Measurements from ENCODE around the gene SYTL3.
A peak's percentile ranks its signal among the peaks of the same experiment; 100 is the strongest.

Gene SYTL3

GRCh38 chr6:158764183-158764849, 114.5 kb downstream of the SYTL3 start:
- DNase-seq: no peak

DNA sequence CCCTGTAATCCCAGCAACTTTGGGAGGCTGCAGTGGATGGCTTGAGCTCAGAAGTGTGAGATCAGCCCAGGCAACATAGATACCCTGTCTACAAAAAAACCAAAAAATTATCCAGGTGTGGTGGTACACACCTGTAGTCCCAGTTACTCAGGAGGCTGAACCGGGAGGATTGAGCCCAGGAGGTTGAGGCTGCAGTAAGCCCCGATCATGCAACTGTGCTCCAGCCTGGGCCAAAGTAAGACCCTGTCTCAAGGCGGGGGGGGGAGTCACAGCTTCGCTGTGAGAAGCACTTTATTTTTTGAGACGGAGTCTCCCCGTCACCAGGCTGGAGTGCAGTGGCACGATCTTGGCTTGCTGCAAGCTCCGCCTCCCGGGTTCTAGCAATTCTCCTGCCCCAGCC, 115.1 kb downstream of the SYTL3 start:
- DNase-seq: no peak

DNA sequence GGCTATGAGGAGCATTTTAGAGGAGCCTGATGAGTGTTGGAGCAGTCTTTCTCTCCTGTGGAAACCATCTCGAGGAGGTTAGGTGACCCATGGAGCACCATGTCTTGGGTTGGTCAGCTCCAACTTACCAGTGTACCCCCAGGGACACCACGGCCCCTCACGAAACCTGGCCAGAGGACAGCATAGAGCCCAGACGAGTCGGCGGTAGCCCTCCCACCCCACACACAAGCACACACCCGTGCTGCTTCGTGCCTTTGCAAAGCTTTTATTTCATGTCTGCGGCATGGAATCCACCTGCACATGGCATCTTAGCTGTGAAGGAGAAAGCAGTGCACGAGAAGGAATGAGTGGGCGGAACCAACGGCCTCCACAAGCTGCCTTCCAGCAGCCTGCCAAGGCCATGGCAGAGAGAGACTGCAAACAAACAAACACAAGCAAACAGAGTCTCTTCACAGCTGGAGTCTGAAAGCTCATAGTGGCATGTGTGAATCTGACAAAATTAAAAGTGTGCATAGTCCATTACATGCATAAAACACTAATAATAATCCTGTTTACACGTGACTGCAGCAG, 115.7 kb downstream of the SYTL3 start:
- no peak for DNase-seq

GRCh38 chr6:158766621-158767455, 117.0 kb downstream of the SYTL3 start:
- no peak for DNase-seq

- DNase-seq: no peak
These were observed 117.9 kb downstream of the SYTL3 start for GRCh38 chr6:158767709-158768108.

- DNase-seq: no peak
These were observed 118.6 kb downstream of the SYTL3 start for GRCh38 chr6:158768436-158768835.

- DNase-seq: no peak
These were observed 119.4 kb downstream of the SYTL3 start for GRCh38 chr6:158769234-158769770.

GRCh38 chr6:158769771-158770432, 120.0 kb downstream of the SYTL3 start:
- DNase-seq: no peak

DNA sequence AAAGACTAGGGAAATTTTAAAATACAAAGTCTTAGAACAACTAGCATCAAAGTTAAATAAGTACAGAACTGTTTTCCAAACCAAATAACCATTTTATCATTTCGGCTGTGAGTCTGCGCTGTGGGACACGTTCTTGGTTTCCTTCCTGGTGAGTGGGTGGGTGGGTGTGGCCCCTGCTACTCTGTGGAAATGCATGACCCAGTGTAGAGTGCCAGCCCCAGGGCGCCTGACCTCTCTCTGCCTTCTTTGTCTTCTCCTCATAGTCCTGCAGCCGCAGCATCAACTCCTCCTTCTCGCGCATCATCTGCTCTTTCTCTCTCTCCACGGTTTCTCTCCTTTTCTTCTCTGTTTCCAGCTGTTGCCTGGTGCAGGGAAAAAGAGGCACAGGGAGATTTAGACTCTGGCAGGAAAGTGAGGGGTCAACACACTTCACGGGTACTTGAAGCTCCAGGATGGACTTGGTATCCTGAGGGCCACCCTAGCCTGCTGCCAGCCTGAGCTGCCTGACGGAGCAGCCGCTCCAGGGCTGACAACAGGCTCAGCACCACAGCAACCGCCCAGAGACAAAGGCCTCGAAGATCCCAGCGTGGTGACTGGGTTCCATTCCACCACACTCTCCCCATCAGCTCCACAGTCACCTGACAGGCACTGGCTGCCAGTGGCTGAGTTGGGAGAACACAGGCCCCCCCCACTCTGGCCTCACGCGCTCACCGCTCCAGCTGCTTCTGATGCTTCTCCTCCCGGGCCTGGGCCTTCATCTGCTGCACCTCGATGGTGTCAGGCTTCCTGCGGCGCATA, 120.9 kb downstream of the SYTL3 start:
- no peak for DNase-seq

DNA sequence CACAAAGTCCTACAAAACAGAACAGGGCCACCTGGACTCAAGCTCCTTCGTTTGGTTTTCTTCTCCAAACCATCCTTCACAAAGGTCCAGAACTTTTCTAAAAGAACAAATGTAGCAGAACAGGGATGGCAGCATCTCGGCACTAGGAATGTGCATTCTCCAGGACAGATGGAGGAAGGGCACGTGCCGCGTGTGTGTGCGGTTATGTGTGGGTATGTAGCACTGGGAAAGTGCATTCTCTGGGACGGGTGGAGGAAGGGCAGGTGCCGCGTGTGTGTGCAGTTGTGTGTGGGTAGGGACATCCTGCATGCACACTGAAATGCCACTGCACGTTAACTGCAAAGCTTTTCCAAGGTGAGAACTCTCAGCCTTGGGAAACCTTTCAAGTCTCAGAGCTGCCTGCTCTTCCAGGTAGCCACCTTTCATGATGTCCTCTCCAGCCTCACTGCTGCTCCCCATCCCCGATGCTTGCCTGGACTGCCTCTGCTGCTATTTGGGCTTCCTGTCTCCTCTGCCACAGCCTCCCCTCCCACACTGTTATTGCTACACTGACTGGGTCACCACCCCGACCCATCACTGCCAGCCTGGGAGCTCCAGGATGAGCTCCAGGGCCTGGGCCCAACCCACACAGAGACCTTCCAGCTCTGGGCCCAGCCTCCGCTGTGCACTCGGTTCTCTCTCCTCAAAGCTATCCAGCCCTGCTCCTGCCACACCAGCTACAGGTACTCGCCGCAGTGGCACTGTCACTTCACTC, 121.7 kb downstream of the SYTL3 start:
- DNase-seq: no peak

DNA sequence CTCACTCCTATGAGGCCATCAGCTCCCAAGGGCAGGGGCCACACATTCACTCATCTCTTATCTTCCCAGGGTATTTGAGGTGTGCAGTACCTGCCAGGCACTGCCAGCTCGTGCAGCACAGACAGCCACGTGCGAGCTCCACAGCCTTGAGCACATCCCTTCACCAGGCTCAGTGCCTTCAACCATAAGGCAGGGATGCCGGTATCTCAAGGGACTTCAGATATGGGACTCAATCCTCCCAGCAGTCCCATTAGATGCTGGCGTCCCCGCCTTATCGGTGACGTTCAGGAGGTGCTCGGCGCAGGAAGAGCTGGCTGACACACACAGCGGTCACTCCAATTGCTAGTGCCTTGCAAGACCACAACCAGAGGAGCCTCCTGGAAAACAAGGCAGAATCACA, 122.3 kb downstream of the SYTL3 start:
- DNase-seq: no peak

DNA sequence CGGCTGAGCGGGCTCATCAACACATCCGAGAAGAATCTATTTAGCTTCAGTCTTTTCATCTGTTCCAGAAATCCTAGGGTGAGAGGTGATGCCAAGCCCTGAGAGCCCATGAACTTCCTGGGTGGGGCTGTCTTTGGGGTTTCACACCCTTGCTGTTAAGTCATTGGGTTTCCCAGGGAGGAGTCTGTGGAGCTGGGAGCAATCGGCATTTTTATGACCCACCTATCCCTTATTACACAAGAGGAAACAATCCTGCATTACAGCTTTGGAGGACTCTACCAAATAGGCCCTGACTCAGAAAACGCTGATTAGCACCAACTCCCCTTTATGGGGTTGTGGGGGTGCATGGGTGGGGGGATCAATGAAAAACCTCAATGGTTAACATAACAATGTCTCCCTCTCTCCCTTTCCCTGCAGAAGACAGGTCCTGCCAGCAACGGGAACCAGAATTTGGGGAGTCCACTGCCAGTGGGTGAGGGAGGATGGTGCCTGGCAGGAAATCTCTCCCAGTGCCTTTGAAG, 123.1 kb downstream of the SYTL3 start:
- DNase-seq: peak; percentile 63

DNA sequence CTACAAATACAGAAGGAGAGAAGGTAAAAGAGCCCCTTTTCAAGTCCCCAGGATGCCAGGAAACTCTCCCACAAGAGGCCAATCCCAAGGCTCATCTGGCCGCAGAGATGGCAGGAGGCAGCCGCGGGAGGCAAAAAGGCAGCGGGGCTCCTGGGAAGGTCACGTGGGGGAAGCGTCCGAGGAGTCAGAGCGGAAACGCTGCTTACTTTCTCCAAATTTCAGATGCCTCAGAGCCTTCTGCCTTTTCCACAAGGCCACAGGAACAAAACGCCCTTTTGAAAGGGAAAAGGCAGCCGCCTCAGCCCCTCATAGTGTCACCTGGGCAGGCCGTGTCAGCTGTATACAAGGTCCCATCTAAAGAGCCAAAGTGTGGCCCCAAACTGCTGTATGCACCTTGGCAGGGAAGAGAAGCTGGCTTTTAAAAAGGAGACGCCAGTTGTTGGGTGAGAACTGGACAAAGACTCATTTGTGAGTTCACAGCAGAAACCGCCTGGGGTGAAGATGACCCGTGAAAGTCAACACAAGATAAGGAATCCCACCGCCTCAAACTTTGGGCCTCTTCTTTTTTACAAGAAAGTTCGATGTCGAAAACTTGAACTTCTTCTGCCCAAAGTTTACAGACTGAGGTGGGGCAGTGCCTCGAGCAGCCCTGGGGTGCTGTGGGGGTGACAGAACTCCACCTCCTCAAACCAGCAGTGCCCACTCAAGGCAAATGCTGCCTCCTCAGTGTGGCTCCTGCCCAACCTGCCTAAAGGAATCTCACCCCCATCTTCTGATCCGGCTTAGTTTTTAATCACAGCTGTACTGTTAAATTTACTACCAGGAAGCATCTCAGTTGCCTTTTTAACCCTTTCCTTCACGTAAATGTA, 124.0 kb downstream of the SYTL3 start:
- no peak for DNase-seq

GRCh38 chr6:158774717-158775449, 125.0 kb downstream of the SYTL3 start:
- DNase-seq: no peak

DNA sequence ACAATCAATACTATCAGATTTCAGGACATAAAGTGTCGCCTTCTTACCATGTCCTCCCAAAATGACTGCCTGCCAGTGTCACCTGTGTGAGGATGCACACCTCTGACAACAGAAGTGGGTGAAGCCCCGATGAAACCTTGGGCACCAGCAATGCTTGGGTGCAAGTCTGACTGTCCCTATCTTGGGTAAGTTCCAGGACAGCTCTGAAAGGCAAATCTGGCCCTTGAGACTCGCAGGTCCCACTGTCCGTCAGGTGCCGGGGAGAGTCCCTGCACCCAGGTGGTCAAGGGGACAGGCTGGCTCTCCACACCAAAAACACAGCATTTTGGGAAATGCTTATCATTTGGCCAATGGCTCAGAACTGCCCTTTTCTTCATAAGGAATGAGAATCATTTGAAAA, 126.0 kb downstream of the SYTL3 start:
- DNase-seq: no peak

DNA sequence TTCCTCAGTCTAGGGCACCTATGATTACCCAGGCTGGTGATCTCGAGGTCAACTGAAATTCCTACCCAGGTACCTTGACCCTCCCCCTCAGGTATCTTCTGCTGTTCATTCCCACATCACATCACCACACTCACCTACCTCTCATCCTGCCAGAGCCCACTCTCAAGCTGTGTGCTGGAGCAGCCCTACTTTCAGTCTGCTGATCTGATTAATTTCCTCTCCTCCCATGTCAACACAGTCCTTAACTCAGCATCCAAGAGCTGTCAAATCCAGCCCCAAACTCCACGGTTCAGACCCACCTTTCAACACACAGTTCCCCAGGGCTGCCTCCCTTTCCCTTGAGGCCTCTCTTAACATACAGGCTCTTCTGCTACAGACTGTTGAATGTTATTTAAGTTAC, 126.9 kb downstream of the SYTL3 start:
- DNase-seq: no peak

- DNase-seq: no peak
These were observed 127.7 kb downstream of the SYTL3 start for GRCh38 chr6:158777510-158777909.

DNA sequence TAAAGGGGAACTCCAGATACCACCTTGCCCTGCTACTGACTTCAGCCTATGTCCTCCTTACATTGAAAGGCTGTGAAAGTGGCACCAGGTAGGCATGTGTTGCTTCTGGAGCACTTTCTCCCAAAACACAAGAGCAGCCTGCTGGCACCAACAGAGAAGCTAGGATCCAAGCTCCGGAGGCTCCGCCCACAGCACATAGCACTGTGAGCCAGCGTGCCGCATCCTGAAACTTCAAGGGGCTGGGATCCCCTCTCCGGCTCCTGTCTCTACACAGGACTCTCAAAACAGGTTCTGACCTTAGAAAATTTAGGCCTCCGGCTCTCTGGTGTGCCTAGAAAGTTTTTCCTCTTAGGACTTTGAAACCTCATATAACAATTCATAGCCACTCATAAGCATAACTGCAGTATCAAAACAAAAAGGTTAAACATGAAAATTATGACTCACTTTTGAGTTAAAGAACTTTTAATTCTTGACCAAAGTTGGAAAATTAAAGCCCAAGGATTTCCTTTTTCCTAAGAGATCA, 128.2 kb downstream of the SYTL3 start:
- DNase-seq: no peak

DNA sequence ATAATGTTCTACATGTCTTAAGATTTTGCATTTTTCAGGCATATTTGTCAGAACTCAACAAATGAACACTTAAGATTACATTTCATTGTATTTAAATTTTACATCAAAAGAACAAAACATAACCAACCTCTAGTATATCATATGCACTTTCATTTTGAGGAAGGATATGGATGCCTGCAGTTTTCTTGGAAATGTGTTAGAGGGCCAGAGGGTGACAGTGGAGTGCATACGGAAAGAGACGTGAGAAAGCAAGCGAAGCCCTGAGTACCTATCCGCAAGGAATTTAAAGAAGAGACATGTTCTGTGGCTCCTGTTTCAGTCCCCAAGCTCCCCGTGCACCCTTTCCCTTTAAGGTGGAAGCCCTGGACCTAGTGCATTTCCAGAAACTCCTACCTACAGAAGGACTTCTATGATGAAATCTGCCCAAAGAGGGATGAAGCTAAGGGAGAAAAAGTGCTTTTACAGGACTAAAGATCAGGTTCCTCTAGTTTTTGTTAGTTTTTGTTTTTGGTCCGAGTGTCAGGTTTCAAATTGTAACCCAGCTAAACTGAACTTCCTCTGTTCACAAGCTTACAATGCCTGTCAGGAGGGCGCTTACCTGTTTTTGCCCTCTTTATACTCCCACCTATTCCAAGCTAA, 130.5 kb downstream of the SYTL3 start:
- DNase-seq: no peak

Measured in NCI-H226 (cell line).